SW 1271 (cell line): ENCODE results near the gene UBE2K.
"Not testable (repeated sequence)": the region's sequence is repeated elsewhere in the genome, so short reads cannot be mapped to it uniquely, and the experiment has no call there.

Experiments
- DNase-seq, 2 experiments: peaks; one replicate each; lab custom pipeline; 2025; lab: John Stamatoyannopoulos, UW

The UBE2K gene

GRCh38 chr4:39689970-39690369 is 8.0 kb upstream of the UBE2K start:
- no peak for DNase-seq

- peak in 1 of 2 experiments; percentile 47 for DNase-seq
Measured at GRCh38 chr4:39698424-39699009, 581 bp downstream of the UBE2K start.

GRCh38 chr4:39699687-39700409 is 1.9 kb downstream of the UBE2K start:
- peak in 1 of 2 experiments; percentile 35 for DNase-seq

- no peak for DNase-seq
Measured at GRCh38 chr4:39700554-39700953, 2.6 kb downstream of the UBE2K start.

- DNase-seq = no peak
Measured at GRCh38 chr4:39702716-39703115, 4.8 kb downstream of the UBE2K start.

- not testable (repeated sequence) for DNase-seq
Measured at GRCh38 chr4:39704789-39705188, 6.9 kb downstream of the UBE2K start.

GRCh38 chr4:39706334-39706733 is 8.4 kb downstream of the UBE2K start:
- peak; percentile 34 to 56 for DNase-seq

GRCh38 chr4:39706741-39707511 is 9.0 kb downstream of the UBE2K start:
- peak in 1 of 2 experiments; percentile 16 for DNase-seq

- DNase-seq = no peak
Measured at GRCh38 chr4:39710098-39710896, 12.4 kb downstream of the UBE2K start.

GRCh38 chr4:39712819-39713607 is 15.1 kb downstream of the UBE2K start:
- no peak for DNase-seq

GRCh38 chr4:39713691-39714090 is 15.8 kb downstream of the UBE2K start:
- DNase-seq = no peak

GRCh38 chr4:39714166-39714565 is 16.2 kb downstream of the UBE2K start:
- no peak for DNase-seq

- no peak for DNase-seq
Measured at GRCh38 chr4:39715788-39716187, 17.9 kb downstream of the UBE2K start.

- no peak for DNase-seq
Measured at GRCh38 chr4:39716356-39716755, 18.4 kb downstream of the UBE2K start.

GRCh38 chr4:39717743-39718142 is 19.8 kb downstream of the UBE2K start:
- not testable (repeated sequence) for DNase-seq

- DNase-seq = no peak
Measured at GRCh38 chr4:39718366-39719323, 20.7 kb downstream of the UBE2K start.

- no peak for DNase-seq
Measured at GRCh38 chr4:39719804-39720580, 22.1 kb downstream of the UBE2K start.

- not testable (repeated sequence) for DNase-seq
Measured at GRCh38 chr4:39721273-39721672, 23.3 kb downstream of the UBE2K start.

GRCh38 chr4:39721788-39722187 is 23.9 kb downstream of the UBE2K start:
- no peak for DNase-seq
